Stimulated activated CD4-positive, alpha-beta T cell treated with anti-CD3 and anti-CD28 coated beads, Interleukin-12 subunit alpha, Interleukin-12 subunit beta, amount 100 ng/mL, for 48 hours (primary cell): Measurements from ENCODE around the gene GRK5.
"Not testable (repeated sequence)": the region's sequence is repeated elsewhere in the genome, so short reads cannot be mapped to it uniquely, and the experiment has no call there.

Experiments used
- DNase-seq, 3 donors: peaks; one replicate each; pipeline ENCODE4 v3.0.0-alpha.2; 2020; ENCODE audit warnings: low read depth in 2 of 3, low spot score in 1 of 3

GRK5 gene

DNA sequence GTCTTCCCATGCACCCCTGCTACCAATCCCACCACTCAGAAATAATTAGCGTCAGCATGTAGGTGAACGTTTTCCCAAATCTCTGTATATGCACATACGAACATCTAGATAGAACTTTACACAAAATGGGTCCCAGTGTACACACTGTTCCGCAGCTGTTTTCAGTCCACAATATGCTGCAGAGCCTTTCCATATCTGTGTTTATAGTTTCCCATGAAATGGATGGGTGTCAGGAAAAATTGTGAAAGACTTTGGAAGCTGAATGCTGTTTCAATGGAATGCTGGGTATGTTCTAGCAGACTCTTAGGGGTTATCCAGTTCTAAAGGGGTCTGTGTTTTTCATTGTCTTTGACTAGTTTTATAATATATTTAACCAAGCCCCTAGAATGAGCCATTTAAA is 13.8 kb downstream of the GRK5 start:
- no peak for DNase-seq

DNA sequence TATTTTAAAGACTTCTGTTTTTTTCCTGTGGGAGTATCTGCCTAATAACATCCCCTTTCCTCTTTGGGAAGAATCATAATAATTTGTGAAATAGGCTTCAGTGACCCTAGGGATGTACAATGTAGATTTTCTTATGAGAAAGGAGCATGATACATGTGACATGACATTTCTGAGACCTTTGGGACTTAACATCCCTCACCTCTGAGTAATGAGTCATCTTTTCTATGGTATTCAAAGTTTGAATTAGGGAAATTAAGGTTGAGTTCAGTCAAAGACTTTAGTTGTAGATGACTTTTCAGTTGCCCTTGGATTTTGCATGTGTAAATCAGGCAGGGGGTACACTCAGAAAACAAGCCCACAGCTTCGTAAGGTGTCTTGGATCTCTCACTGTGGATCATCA is 14.3 kb downstream of the GRK5 start:
- DNase-seq, result no peak

DNA sequence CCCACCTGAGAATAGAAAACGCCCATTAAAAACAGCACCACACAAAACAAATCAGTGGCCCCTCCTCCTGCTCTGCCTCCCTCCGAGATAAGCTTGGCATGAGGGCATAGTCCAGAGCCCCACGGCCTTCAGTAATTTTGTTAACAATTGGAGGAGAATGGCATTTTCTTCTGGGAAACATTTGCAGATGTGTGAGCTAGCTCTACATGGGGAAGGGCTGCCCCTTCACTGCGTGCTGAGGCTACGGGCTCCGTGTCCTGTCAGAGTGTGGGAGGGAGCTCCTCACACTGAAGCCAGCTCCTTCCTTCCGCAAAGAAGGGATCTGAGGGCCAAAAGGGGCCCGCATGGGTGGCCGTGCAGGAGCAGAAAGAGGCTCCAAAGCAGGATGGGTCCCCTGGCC is 15.2 kb downstream of the GRK5 start:
- no peak for DNase-seq

DNA sequence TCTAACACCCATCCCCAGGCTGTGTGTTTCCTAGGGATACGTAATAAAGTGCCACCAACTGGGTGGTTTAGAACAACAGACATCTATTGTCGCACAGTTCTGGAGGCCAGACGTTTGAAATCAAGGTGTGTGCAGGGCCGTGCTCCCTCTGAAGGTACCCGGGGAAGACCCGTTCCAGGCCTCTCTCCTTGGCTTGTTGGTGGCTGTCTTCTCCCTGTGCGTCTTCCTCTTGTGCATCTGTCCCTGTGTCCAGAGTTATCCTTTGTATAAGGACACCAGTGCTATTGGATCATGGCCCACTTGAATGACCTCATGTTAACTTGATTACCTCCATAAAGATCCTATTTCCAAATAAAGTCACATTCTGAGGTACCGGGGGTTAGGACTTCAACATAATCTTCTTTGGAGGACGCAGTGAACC is 15.6 kb downstream of the GRK5 start:
- DNase-seq, result no peak

DNA sequence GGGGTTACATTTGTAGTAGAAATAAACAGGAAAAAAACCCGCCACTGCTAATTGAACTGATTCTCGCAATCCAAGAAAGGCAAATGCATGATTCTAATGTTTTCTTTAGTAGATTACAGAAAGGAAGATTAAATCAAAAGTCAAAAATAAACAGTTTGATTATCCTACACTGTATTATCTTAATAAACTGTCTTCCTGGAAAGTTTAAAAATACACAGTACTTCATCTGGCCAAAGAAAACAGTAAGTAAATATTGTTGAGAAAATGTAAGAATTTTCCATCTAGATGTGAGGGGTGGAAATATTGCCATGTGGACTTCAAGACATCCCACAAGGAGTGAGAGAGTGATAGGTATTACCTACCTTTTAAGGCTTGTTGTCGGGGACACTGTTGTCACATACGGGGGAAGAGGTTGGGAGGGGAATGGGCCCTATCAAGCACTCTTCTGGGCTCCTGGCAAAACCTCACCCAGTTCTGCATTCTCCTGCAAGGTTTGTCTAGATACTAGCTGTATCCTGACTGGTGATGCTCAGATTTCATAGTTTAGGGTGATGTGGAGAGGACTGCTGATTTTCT is 17.8 kb downstream of the GRK5 start:
- DNase-seq, result no peak

DNA sequence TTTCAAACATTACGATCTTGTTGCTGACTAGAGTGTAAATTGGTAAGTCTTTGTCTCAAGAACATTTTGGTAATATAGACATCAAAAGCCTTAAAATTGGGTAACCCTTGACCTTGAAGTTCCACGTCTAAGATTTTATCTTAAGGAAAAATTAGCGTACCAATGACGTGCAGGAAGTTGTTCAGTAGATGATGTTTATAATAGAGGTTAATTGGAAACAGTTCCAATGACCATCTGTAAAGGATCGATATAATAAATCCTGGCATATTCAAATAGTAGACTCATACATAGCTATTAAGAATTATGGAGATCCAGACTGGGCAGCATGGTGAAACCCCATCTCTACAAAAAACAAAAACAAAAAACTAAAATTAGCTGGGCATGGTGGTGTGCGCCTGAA is 20.5 kb downstream of the GRK5 start:
- no peak for DNase-seq

DNA sequence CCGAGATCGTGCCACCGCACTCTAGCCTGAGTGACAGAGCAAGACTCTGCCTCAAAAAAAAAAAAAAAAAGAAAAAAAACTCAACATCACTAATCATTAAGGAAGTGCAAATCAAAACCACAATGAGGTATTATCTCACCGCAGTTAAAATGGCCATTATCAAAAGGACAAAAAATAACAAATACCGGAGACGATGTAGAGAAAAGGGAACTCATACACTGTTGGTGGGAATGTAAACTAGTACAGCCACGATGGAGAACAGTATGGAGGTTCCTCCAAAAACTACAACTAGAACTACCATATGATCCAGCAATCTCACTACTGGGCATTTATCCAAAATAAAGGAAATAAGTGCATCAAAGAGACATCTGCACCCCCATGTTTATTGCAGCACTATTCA is 24.3 kb downstream of the GRK5 start:
- no peak for DNase-seq

DNA sequence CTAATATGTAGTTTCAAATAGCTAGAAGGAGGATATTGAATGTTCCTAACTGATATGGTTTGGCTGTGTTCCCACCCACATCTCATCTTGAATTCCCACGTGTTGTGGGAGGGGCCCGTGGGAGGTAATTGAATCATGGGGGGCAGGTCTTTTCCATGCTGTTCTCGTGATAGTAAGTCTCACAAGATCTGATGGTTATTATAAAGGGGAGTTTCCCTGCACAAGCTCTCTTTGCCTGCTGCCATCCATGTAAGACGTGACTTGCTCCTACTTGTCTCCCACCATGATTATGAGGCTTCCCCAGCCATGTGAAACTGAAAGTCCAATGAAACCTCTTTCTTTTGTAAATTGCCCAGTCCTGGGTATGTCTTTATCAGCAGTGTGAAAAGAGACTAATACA is 25.1 kb downstream of the GRK5 start:
- not testable (repeated sequence) for DNase-seq

DNA sequence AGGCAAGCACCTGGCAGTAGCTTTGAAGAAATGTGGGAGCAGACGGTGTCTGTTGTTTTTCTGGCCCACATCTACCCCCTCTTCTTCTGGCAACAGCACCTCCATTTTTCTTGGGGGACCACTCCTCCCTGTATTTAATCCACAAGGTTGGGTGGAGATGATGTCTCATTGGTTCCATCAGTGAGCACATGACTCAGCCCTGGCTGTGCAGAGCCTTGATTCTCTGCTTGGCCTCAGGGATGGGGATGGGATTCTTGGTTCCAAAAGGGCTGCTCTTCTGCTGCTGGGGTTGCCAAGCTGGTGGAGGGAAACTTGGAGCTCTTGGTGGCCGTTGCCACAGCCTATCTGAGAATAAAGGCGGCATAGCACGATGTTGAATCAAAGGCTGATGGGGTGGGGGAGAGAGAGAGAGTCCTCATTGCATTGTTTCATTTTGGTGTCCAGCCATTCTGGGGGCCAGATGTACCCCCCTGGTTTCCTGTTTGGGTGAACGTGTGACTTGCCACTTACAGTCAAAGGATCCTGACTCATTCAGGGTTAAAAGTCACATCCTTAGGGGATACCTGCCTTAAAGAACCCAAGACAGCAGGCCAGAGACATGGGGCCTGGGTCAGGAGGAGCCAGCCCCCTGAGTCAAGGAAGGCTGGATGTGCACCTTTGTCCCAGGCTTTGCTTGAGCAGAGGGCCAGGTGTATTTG is 25.9 kb downstream of the GRK5 start:
- DNase-seq, result no peak

DNA sequence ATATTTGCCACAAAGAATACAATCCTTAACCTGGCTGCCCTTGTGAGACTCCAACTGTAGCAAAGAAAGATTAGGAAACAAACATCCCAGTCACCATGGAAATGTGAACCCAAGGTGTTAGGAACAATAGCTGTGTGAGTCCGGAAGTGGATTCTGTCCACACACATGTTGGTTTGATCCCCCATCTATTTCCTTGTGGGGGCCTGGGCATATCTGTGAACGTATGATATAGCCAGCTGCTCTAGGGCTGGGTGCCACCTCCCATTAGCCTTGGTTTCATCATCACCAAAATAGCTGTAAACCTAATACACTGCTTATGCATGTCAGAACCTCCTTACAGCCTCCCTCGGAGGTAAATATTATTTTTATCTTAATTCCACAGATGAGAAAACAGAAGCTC is 26.4 kb downstream of the GRK5 start:
- DNase-seq, result no peak

DNA sequence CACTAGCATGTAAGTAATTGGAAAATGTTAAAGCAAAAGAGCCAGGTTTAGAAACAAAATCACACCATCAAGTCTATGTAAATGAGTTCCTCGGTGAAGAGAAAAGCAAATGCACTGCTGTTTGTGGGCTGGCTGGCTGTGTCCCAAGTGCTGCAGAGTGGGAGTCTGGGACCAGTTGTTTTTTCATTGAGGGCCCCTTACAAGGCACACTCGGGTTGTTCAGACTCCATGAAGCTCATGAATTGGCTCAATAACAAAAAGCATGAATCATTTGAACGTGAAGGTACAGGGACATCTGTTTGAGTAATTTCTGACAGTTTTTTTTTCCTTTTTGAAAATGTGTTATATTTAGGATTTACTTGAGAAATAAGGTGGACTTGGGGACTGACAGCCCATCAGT is 28.0 kb downstream of the GRK5 start:
- DNase-seq, result no peak

DNA sequence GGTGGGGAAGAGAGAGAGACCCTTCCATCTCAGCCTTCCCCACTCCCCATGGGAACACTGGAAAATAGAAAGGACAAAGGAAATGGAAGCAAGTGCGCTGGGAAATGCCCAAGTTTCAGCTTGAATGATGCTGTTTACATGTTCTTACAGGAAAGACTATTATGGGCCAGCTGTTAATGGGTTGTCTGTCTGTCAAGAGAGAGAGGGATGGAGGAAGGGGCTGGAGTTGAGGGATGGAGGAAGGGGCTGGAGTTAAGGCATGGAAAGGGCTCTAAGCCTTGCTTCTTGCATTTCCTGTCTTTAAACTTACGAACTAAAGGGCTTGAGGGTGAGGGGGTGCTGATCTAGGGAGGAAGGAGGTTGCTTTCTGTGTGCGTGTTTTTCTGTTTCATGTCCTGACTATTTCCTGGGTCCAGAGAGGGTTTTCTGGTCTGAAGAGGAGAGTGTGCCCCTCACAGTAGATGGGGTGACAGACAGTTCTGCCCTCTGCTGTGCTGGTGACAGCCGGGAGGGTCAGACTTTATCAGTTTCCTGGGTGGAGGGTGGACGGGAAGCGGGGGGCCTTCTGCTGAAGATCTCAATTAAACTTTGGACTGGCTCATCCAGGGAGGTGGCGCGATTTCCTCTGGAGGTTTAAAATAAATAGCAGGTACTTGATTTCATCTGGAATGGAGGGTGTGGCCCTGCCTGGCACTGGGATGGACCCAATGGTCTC is 30.5 kb downstream of the GRK5 start:
- no peak for DNase-seq

DNA sequence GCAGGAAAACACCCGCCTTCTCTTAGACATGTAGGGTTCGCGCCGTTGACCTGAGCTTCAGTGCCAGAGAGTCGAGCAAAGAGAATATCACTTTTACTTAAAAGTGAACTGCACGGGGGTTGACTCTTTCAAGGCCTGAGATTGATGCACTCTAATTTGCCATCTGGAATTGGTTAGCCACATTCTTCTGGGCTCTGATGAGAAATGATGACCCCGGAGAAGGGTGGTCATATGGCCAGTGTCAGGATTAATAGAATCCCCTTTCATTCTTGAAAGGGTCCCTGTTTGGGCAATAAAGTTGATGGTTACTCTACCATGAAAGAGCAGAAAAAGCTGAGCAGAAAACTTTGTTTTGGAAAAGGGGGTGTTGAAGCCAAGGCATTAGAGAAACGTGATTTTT is 31.2 kb downstream of the GRK5 start:
- DNase-seq, result no peak

DNA sequence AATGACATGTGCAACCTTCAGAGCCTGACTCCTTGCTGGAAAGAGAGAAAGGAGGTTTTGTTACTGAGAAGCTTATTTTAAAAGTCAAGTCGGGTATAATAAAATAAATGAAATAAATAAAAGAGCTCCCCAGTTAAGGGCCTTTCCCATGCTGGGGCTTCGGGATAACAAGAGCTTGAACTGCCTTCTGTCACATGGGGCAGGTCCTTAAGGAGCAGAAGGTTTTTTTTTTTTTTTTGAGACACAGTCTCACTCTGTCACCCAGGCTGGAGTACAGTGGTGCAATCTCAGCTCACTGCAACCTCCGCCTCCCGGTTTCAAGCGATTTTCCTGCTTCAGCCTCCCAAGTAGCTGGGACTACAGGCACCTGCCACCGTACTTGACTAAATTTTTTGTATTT is 31.6 kb downstream of the GRK5 start:
- not testable (repeated sequence) for DNase-seq

DNA sequence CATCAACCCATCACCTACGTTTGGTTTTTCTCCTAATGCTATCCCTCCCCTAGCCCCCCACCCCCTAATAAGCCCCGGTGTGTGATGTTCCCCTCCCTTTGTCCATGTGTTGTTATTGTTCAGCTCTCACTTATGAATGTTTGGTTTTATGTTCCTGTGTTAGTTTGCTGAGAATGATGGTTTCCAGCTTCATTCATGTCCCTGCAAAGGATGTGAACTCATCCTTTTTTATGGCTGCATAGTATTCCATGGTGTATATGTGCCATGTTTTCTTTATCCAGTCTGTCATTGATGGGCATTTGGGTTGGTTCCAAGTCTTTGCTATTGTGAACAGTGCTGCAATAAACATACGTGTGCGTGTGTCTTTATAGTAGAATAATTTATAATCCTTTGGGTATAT is 32.3 kb downstream of the GRK5 start:
- DNase-seq, result not testable (repeated sequence)

DNA sequence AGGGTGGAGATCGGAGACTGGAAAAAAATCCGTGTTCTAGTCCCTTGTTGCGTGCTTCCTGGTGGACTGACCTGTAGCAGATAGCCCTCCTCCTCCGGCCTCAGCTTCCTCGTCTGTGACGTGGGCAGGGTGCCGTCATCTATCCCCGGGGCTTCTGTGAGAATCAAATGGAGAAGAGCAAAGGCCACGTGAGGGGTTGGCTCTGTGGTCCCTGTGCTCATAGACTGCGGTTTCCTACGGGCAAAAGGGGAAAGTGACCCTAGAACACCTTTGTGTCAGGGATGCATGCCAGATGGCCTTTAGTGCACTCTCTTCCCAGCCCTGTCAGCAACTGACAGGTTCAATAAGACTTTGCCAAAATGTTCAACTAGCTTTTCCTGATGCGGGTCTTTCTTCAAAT is 33.7 kb downstream of the GRK5 start:
- no peak for DNase-seq

DNA sequence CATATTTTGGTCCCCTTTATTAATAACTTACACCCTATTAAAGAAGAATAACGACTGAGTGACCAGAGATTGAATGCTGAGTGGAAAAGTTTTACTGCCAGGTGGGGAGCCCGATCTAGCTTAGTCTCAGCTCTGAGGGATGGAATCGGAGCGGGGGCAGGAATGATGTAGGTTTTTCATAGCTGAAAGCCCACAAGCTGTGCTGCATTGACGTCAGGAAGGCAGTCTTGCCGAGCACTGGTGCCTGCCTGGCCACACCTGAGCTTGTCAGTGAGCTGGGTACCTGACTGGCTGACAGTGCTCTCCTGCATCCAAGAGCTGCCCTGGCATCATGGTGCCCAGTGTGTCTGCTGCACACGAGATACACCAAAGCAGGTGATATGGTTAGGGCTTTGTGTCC is 34.8 kb downstream of the GRK5 start:
- no peak for DNase-seq

DNA sequence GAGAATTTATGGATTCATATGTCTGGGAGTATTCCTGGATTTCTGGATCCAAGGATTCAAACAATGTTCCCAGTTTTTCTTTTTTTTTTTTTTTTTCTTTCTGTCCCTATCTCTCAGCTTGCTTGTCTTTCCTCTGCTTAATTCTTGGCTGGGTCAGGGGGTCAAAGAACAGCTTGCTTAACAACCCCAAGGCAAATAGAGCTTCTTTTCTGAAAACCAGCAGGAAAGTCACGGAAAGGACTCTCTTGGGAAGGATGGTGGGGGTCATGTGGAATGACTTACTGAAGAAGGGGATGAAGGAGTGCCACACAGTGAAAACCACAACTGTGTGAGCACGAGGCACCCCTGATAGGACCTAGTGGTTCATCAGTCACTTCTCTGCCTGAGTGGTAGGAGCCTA is 36.1 kb downstream of the GRK5 start:
- DNase-seq, result no peak

DNA sequence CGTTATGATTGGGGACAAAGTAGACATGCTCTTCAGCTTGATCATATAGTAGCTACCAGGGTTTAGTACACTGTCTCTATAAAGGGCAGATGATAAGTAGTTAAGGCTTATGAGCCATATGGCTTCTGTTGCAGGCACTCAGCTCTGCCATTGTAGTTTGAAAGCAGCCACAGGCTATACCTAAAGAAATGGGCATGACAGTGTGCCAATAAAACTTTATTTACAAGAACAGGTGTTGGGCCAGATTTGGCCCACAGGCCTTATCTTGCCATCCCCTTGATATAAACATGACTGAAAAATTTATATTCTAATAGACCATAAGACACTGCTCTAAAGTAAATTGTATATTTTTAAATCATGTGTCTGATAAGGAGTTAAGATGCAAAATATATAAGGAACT is 36.6 kb downstream of the GRK5 start:
- DNase-seq, result no peak

DNA sequence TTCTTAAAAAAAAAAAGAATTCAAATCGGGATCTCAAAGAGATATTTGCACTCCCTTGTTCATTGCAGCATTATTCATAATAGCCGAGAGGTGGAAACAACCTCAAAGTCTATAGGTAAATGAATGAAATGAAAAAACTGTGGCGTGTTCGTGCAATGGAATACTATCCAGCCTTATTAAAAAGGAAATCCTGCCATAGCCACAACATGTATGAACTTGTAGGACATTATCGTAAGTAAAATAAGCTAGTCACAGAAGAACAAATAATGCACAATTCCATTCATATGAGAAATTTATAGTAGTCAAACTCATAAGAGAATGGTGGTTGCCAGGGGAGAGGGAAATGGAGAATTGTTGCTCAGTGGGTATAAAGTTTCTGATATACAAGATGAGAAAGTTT is 37.9 kb downstream of the GRK5 start:
- no peak for DNase-seq

DNA sequence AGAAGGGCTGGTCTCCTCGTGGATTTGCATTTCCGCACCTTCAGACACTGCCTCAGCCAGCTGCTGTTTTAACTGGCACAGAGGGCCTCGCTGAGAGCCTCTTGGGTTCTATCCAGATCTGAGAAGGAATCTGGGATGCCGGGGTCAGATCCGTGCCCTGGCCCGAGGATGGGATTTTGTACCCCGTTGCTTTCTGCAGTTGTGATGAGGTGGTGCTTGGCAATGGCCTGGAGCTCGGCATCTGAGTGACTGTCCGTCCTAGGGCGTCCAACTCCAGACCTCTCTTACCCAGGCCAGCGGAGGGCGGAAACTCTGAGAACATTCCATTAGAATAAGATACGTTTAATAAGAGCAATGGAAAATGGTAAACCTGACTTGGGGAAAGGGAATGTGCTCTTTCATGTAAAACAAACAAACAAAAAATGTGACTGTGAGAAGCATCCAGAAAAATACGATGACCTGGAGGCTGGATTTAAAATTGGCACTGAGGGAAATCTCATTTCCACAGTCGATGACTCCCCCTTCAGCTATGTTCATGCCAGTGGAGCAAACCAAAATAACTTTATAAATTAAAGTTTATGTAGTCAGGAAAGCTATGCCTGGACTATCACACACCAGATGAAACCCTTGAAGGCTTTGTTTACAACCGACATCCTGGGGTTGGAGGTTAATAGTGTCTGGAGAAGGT is 39.6 kb downstream of the GRK5 start:
- no peak for DNase-seq

DNA sequence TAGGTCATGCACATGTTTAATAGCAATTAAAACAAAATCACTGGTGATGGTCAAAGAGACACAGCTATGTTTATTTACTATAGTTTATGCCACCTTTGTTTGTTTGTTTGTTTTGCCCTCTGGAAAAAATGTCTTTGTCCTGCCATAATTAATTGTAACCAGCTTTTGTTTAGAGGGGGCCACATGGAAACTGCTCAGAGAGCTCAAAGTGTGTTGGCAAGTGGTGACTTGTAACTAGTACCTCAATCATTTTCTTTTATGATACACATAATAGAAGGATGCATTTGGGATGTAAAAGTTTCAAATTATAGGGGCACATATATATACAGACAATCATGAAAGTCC is 40.2 kb downstream of the GRK5 start:
- no peak for DNase-seq
